Subcutaneous abdominal adipose tissue (tissue), 5 donors: ENCODE measurements around the gene ME3.

ENCODE experiments used
- H3K27ac ChIP-seq: one replicate; pipeline ENCODE4 v1.7.0; 2013; ENCODE audit warnings: low read depth, mild to moderate bottlenecking, inconsistent platforms, low read length, moderate library complexity
- H3K27me3 ChIP-seq, 5 donors: one replicate each; pipeline ENCODE4 v1.7.0; 2013; ENCODE audit warnings: low read length in 5 of 5, inconsistent platforms in 1 of 5; ENCODE audit not compliant: control insufficient read depth in 5 of 5, insufficient read depth in 4 of 5
- H3K36me3 ChIP-seq, 5 donors: one replicate each; pipeline ENCODE4 v1.7.0; 2013; ENCODE audit warnings: low read length in 5 of 5; ENCODE audit not compliant: control insufficient read depth in 5 of 5, insufficient read depth in 5 of 5
- H3K4me1 ChIP-seq, 5 donors: one replicate each; pipeline ENCODE4 v1.7.0; 2013; ENCODE audit warnings: low read length in 5 of 5, mild to moderate bottlenecking in 3 of 5, moderate library complexity in 1 of 5; ENCODE audit not compliant: control insufficient read depth in 5 of 5, insufficient read depth in 5 of 5
- H3K4me3 ChIP-seq, 5 donors: one replicate each; pipeline ENCODE4 v1.7.0; 2013; ENCODE audit warnings: low read length in 5 of 5, low read depth in 1 of 5
- H3K9ac ChIP-seq, 5 donors: one replicate each; pipeline ENCODE4 v1.7.0; 2013; ENCODE audit warnings: low read length in 5 of 5, mild to moderate bottlenecking in 4 of 5, moderate library complexity in 3 of 5
- H3K9me3 ChIP-seq, 5 donors: one replicate each; pipeline ENCODE4 v1.7.0; 2013; ENCODE audit warnings: low read length in 5 of 5; ENCODE audit not compliant: control insufficient read depth in 5 of 5
- donor health status: healthy.
- donor health status: healthy.
- donor health status: healthy.
- donor health status: healthy.
- donor health status: healthy.

ME3 gene

DNA sequence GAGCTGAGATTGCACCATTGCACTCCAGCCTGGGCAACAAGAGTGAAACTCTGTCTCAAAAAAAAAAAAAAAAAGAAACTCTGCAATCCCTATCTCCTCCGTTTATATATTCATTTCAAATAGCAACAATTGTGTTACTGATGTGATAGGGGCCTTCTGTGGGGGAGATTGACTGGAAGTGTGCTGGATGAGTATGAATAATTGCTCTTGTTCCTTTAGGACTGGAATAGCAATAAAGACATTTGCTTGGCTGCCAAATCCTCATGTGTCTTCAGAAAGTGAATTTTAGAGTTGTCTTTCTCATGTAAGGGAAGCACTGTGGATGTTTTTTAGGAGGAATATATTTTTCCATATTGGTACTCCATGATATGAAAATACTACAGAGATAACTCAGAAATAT is 21.1 kb upstream of the ME3 start:
- H3K4me3 ChIP-seq = no peak overlapping the region
- H3K9me3 ChIP-seq = no peaks in the 10 kb centered on the region
- no peak overlapping the region for H3K9ac ChIP-seq
- H3K27me3 ChIP-seq = no peaks in the 10 kb centered on the region
- peaks cover 0 to 15% (median 3%) of the 10 kb centered on the region in 5 donors for H3K4me1 ChIP-seq
- H3K36me3 ChIP-seq = no peaks in the 10 kb centered on the region
- no peak overlapping the region for H3K27ac ChIP-seq

DNA sequence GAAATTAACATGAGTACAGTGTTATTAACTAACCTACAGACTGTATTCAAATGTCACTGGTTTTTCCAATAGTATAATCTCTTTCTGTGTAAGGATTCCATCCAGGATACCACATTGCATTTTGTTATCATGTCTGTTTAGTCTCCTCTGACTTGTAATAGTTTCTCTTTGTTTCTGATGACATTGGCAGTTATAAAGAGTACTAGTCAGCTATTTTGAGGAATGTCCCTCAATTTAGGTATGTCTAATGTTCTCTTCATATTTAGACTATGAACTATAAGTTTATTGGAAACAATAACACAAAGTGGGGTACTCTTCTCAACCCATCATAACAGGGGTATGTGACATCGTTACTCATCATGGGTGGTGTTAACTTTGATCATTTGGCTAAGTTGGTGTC is 20.3 kb upstream of the ME3 start:
- no peaks in the 10 kb centered on the region for H3K9me3 ChIP-seq
- no peaks in the 10 kb centered on the region for H3K27me3 ChIP-seq
- H3K4me3 ChIP-seq = no peak overlapping the region
- peaks cover 0 to 15% (median 3%) of the 10 kb centered on the region in 5 donors for H3K4me1 ChIP-seq
- no peak overlapping the region for H3K27ac ChIP-seq
- H3K36me3 ChIP-seq = no peaks in the 10 kb centered on the region
- no peak overlapping the region for H3K9ac ChIP-seq

DNA sequence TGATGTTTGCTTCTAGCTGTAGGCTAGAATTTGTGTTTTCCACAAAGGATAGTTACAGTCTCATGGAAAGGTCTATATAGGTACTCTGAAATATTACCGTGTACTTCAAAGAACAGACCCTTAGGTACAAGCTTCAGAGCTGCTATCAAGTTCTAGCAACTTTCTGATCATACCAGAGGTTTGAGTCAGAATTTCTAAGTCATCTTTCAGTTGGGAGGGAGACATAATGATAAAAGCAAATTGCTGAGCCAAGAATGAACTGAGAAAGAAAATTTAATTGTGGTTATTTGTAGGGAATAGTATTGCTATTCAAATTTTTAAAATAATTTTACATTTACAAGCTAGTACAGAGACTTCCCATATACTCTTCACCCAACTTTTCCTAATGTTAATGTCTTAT is 19.9 kb upstream of the ME3 start:
- Histone ChIP-seq H3K27me3 (no peaks in the 10 kb centered on the region), H3K4me1 (peaks cover 0 to 15% (median 3%) of the 10 kb centered on the region in 5 donors)

DNA sequence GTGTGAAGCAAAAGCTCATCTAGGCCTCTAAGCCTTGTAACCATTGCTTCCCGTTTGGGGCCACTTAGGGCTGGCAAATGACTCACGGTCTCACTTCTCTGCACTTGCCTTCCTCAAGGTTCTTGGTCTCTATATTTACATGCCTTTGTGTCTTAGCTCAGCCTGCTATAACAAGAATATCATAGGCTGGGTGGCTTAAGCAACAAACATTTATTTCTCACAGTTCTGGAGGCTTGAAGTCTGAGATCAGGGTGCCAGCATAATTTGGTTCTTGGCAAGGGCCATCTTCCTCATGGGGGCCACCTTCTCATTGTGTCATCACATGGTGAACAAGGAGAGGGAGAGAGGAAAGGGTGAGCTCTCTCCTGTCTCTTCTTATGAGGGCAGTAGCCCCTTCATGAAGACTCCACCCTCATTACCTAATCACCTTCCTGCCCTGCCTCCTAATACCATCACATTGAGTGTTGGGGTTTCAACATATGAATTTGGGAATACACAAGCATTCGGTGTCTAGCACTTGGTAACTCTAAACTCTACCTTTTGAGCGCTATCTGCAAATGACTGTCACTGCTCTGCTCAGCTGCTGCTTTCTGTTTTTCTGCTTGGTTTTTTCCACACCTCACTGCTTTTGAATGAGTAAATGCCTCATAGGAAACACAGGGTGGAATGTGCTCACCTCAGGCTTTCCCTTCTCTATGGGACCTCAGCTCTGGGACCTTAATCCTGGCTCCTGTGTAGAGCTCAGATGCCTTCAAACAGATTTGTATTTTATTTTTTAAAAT is 16.2 kb upstream of the ME3 start:
- Histone ChIP-seq H3K9ac (no peak overlapping the region), H3K27ac (no peak overlapping the region), H3K36me3 (no peaks in the 10 kb centered on the region), H3K9me3 (no peaks in the 10 kb centered on the region), H3K4me3 (no peak overlapping the region), H3K4me1 (peaks cover 0 to 2% (median 0%) of the 10 kb centered on the region in 5 donors), H3K27me3 (no peaks in the 10 kb centered on the region)

More for the DNA sequence above, 19.9 kb upstream of the ME3 start:
- H3K9ac ChIP-seq = no peak overlapping the region
- H3K4me3 ChIP-seq = no peak overlapping the region
- H3K9me3 ChIP-seq = no peaks in the 10 kb centered on the region
- no peak overlapping the region for H3K27ac ChIP-seq
- no peaks in the 10 kb centered on the region for H3K36me3 ChIP-seq

DNA sequence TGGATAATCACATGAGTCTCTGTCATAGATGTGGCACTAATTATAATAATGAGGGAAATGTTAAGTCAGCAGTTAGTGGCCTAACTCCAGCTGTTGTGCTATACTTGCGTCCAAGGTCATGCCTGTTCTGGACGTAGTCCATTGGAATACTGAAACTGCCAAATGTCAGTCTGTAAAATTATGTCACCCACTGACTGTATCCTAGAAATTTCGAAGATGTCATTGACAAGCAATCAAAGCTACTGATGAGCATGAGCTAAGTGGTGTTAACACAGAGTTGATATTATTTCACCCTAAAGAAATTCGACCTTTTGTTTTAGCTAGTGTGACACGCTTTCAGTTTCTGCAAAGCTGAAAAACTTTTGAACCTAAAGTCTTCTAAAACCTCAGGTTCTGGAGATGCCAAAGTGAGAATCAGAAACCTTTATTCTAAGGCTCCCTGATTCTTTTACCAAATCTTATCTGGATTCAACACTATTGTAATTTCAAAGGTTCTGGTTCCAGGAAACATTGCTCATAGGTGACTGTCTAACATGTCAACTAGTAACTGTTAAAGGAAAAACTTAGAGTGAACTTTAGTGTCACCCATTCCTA is 14.9 kb upstream of the ME3 start:
- peaks cover 0 to 2% (median 0%) of the 10 kb centered on the region in 5 donors for H3K4me1 ChIP-seq
- no peaks in the 10 kb centered on the region for H3K36me3 ChIP-seq
- no peaks in the 10 kb centered on the region for H3K27me3 ChIP-seq
- H3K9ac ChIP-seq = no peak overlapping the region
- no peaks in the 10 kb centered on the region for H3K9me3 ChIP-seq
- H3K4me3 ChIP-seq = no peak overlapping the region
- no peak overlapping the region for H3K27ac ChIP-seq

DNA sequence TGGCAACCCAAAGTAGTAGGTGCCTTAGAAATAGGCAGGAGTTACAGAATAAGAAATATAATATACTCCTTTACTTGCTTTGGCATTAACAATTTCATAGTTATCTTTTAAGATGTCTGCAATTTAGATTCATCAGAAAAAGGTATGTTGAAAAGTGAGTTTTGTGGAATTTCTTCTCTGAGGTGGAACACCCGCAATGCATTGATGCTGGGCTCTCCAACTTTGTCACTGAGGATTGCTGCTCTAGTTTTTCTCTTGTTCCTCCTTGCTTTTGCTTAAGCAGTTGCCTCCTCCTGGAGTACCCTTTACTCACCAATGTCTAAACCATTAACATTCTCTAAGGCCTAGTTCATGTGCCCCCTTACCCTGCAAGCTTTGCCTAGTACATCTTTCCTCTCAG is 14.1 kb upstream of the ME3 start:
- H3K27ac ChIP-seq = no peak overlapping the region
- H3K36me3 ChIP-seq = no peaks in the 10 kb centered on the region
- no peaks in the 10 kb centered on the region for H3K9me3 ChIP-seq
- peaks cover 0 to 2% (median 0%) of the 10 kb centered on the region in 5 donors for H3K4me1 ChIP-seq
- no peak overlapping the region for H3K9ac ChIP-seq
- H3K4me3 ChIP-seq = no peak overlapping the region
- H3K27me3 ChIP-seq = no peaks in the 10 kb centered on the region

DNA sequence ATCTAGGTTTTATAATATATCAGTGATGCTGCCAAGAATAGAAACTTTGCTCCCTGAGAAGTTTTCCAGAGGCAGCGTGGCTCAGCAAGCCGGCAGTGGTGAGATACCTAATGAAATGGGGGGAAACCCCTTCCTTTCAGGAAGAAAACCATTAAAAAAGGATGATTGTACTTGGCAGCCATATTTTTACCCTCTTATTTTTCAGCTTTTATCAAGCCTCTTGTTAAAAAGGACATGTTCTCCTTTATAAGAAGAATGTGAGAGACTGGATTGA is 9.0 kb upstream of the ME3 start:
- Histone ChIP-seq H3K9ac (peak overlapping the region in 1 of 5 donors; percentile 42), H3K36me3 (no peaks in the 10 kb centered on the region), H3K4me3 (no peak overlapping the region), H3K4me1 (no peaks in the 10 kb centered on the region), H3K27me3 (no peaks in the 10 kb centered on the region), H3K9me3 (no peaks in the 10 kb centered on the region), H3K27ac (no peak overlapping the region)

DNA sequence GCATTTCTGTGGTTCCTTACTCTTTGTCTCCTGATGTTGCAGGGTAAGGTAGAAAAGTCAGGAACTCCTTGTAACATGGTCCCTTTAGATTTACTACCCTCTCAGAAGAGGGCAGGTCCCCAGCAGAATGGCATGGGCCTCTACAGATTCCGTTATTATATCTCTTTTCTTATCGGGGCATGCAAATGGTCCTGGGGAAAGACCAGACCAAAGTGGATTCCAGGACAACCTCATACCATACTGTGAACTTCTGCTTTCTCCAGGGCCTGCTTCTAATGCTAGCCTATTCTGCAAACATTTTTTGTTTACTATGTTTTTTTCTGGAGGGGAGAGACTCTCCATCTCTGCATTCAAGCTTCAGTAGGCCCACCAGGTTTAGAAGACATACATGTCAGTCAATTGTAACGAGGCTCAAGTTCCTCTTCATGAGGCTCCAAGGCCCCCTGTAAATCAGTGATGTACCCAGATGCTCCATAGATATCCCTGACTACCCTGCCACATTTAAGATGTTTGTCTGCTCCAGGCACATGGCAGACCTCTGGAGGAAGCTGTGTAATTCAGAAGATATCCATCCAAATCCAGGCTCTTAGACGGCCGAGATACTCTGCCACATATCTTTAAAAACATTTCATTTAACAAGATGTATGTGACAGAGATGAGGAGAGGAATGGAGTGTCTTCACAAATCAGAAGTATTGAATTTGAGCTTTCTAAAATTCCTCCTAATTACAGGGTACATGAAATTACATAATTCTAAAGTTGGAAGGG is 8.5 kb upstream of the ME3 start:
- H3K4me3 ChIP-seq = no peak overlapping the region
- no peaks in the 10 kb centered on the region for H3K4me1 ChIP-seq
- H3K27ac ChIP-seq = no peak overlapping the region
- H3K27me3 ChIP-seq = no peaks in the 10 kb centered on the region
- H3K9me3 ChIP-seq = no peaks in the 10 kb centered on the region
- no peaks in the 10 kb centered on the region for H3K36me3 ChIP-seq
- H3K9ac ChIP-seq = no peak overlapping the region

DNA sequence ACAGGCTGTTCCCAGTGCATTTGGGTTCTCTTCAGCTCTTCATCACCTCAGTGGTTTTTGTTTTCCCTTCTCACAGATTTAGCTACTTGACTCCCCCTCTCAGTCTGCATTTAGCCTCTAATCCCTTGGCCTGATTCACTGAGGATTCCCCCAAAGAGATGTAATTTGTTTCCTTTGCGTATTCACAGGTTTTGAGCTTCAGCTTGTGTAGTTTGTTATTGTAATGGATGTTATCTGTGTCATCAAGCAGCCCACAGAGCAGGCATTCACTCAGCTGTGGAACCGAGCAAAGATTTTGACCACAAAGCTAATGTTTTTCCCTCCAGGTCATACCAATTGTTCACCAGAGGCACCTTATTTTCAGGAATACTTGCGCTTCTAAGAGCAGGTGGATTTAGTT is 6.4 kb upstream of the ME3 start:
- Histone ChIP-seq H3K4me1 (peaks cover 0 to 13% (median 2%) of the 10 kb centered on the region in 5 donors), H3K36me3 (no peaks in the 10 kb centered on the region), H3K4me3 (no peak overlapping the region), H3K9ac (no peak overlapping the region), H3K27ac (no peak overlapping the region), H3K9me3 (no peaks in the 10 kb centered on the region), H3K27me3 (no peaks in the 10 kb centered on the region)

DNA sequence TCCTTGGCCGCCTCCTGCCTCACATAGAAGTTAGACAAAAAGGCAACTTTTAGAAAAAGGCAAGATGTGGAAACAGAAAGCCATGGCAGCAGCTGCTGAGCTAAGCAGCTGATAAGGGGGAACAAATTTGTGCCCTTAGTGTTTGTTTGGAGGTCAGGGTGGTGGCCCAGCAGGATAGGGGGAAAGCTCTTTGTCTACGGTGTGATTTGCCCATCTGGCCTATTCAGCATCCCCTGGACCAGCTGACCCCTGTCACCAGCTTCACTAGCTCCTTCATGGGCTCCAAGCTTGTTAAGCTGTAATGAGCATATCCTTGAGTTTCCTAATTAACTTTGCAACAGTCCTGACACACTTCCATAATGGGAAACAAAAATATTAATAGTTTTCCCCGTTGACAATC is 5.9 kb upstream of the ME3 start:
- H3K9ac ChIP-seq = no peak overlapping the region
- no peak overlapping the region for H3K4me3 ChIP-seq
- no peak overlapping the region for H3K27ac ChIP-seq
- H3K9me3 ChIP-seq = no peaks in the 10 kb centered on the region
- H3K27me3 ChIP-seq = no peaks in the 10 kb centered on the region
- H3K4me1 ChIP-seq = peaks cover 0 to 13% (median 3%) of the 10 kb centered on the region in 5 donors
- no peaks in the 10 kb centered on the region for H3K36me3 ChIP-seq
